RWPE2 (cell line): Measurements from ENCODE around the gene MEF2B.

ENCODE experiments used
- ATAC-seq: fragments of 200-7000 bp; cut with Tn5 transposase; 3 replicates; pipeline ENCODE4 v1.9.1; 2021; ENCODE audit warnings: low read depth
- DNase-seq: peaks from one replicate; pipeline ENCODE4 v3.0.0-alpha.2; 2020; ENCODE audit warnings: low spot score
- H3K27ac ChIP-seq: fragments of 450-650 bp; 2 replicates; pipeline ENCODE4 v1.5.1; 2017; ENCODE audit warnings: mild to moderate bottlenecking; ENCODE audit not compliant: poor library complexity, severe bottlenecking
- H3K27me3 ChIP-seq: fragments of 250-450 bp; sonication (Bioruptor Pico); 2 replicates; pipeline ENCODE4 v1.5.1; 2021; ENCODE audit warnings: mild to moderate bottlenecking, moderate library complexity; ENCODE audit not compliant: insufficient read depth, poor library complexity, severe bottlenecking
- H3K36me3 ChIP-seq: fragments of 250-450 bp; sonication (Bioruptor Pico); 2 replicates; pipeline ENCODE4 v1.5.1; 2020; ENCODE audit warnings: low read depth, mild to moderate bottlenecking, moderate library complexity
- H3K4me1 ChIP-seq: fragments of 250-450 bp; sonication (Bioruptor Pico); 2 replicates; pipeline ENCODE4 v1.5.1; 2021; ENCODE audit warnings: mild to moderate bottlenecking, moderate library complexity; ENCODE audit not compliant: insufficient read depth, poor library complexity, severe bottlenecking
- H3K4me3 ChIP-seq: fragments of 250-450 bp; sonication (Bioruptor Pico); 2 replicates; pipeline ENCODE4 v1.5.1; 2021; ENCODE audit warnings: mild to moderate bottlenecking, moderate library complexity; ENCODE audit not compliant: severe bottlenecking
- H3K9me3 ChIP-seq: fragments of 250-450 bp; sonication (Bioruptor Pico); 2 replicates; pipeline ENCODE4 v1.5.1; 2021; ENCODE audit warnings: mild to moderate bottlenecking, moderate library complexity; ENCODE audit not compliant: severe bottlenecking
- CTCF ChIP-seq: fragments of 450-650 bp; IDR thresholded peaks from one replicate; pipeline ENCODE4 v1.5.1; 2017; ENCODE audit warnings: mild to moderate bottlenecking, moderate library complexity; ENCODE audit not compliant: poor library complexity, severe bottlenecking

The MEF2B gene

GRCh38 chr19:19155495-19156219 is 14.4 kb downstream of the MEF2B start:
- no peak for DNase-seq
- TF ChIP-seq CTCF, result no peak
- H3K4me3 ChIP-seq, result no peak overlapping the region
- no peaks in the 10 kb centered on the region for H3K4me1 ChIP-seq
- no peak overlapping the region for H3K27ac ChIP-seq
- no peaks in the 10 kb centered on the region; the same call in 1 of the 2 replicates for H3K36me3 ChIP-seq
- H3K9me3 ChIP-seq, result no peaks in the 10 kb centered on the region
- H3K27me3 ChIP-seq, result no peaks in the 10 kb centered on the region
- ATAC-seq, result no peak

- Histone ChIP-seq H3K9me3 (no peaks in the 10 kb centered on the region), H3K4me3 (no peak overlapping the region), H3K27me3 (no peaks in the 10 kb centered on the region), H3K36me3 (no peaks in the 10 kb centered on the region; the same call in 1 of the 2 replicates), H3K4me1 (no peaks in the 10 kb centered on the region), H3K27ac (no peak overlapping the region)
- ATAC-seq (no peak), DNase-seq (no peak)
- no peak for TF ChIP-seq CTCF
Observed at GRCh38 chr19:19154768-19155494, 15.1 kb downstream of the MEF2B start.

GRCh38 chr19:19152668-19153384 is 17.2 kb downstream of the MEF2B start:
- no peak for DNase-seq
- H3K36me3 ChIP-seq, result no peaks in the 10 kb centered on the region; the same call in 1 of the 2 replicates
- no peak for TF ChIP-seq CTCF
- ATAC-seq, result no peak
- no peaks in the 10 kb centered on the region for H3K27me3 ChIP-seq
- no peak overlapping the region for H3K27ac ChIP-seq
- no peaks in the 10 kb centered on the region for H3K9me3 ChIP-seq
- no peaks in the 10 kb centered on the region for H3K4me1 ChIP-seq
- no peak overlapping the region for H3K4me3 ChIP-seq

- DNase-seq (no peak), ATAC-seq (no peak)
- no peak for TF ChIP-seq CTCF
- Histone ChIP-seq H3K27me3 (no peaks in the 10 kb centered on the region), H3K4me1 (no peaks in the 10 kb centered on the region), H3K27ac (no peak overlapping the region), H3K9me3 (no peaks in the 10 kb centered on the region), H3K4me3 (no peak overlapping the region), H3K36me3 (no peaks in the 10 kb centered on the region; the same call in 1 of the 2 replicates)
Observed at GRCh38 chr19:19151418-19151817, 18.6 kb downstream of the MEF2B start.
